HepG2 (cell line): ENCODE measurements around the gene SLC24A5. TPM values are rescaled to one million over a fixed set of nuclear protein-coding genes. Genes with fewer than 3 reads are reported as not detected.

Experiments
- ATAC-seq: fragments of 200-7000 bp; cut with Tn5 transposase; 3 replicates; pipeline ENCODE4 v1.9.1; 2020; ENCODE audit warnings: mild to moderate bottlenecking, moderate library complexity
- BruUV-seq: library from RNA; stranded (reverse); fragments of 400-500 nt; replicated peaks from 2 replicates; lab custom pipeline; 2021; lab: Mats Ljungman, UMichigan
- CTCF ChIA-PET: fragments of 300-600 bp; formaldehyde crosslinking; extraction: SDS; loops from one replicate; lab custom pipeline; 2021; ENCODE audit warnings: low total read pairs, inconsistent platforms, low intra/inter-chr PET ratio; lab: Yijun Ruan, JAX
- POLR2A ChIA-PET: fragments of 350-600 bp; sonication (Branson Sonifier 250); formaldehyde crosslinking; loops from one replicate; lab custom pipeline; 2020; ENCODE audit warnings: antibody characterized with exemption, inconsistent platforms; lab: Yijun Ruan, JAX
- DNase-seq: peaks from one replicate; pipeline ENCODE4 v3.0.0-alpha.2; 2015; ENCODE audit warnings: low spot score
- FAIRE-seq: peaks from 3 replicates; lab custom pipeline; 2011; peaks lifted over from hg19 to GRCh38; lab: Jason Lieb, UNC
- H2AFZ ChIP-seq: one replicate; pipeline ENCODE4 v1.6.1; 2011; ENCODE audit warnings: low read length, inconsistent platforms
- H3K27ac ChIP-seq: fragments of 300-600 bp; 3 replicates; pipeline ENCODE4 v1.8.0; 2011; ENCODE audit warnings: mixed run types, mild to moderate bottlenecking, mixed read lengths, low read length, inconsistent platforms; ENCODE audit not compliant: insufficient read depth; ENCODE audit errors: extremely low read length
- H3K27me3 ChIP-seq, 2 experiments: fragments of 200-600 bp in 1 of 2; 2 replicates in 1 of 2; 3 replicates in 1 of 2; pipeline versions ENCODE4 v1.6.0 to v1.8.0; 2011; ENCODE audit warnings: low read length in 2 of 2, mild to moderate bottlenecking in 2 of 2, moderate library complexity in 2 of 2, inconsistent platforms in 1 of 2; ENCODE audit not compliant: insufficient read depth in 2 of 2, control insufficient read depth in 1 of 2
- H3K36me3 ChIP-seq, 2 experiments: fragments of 200-600 bp in 1 of 2; replicated peaks in 1 of 2; 2 replicates in 1 of 2; 3 replicates in 1 of 2; pipeline versions ENCODE4 v1.5.1 to v1.8.0; 2011; ENCODE audit warnings: low read length in 2 of 2, inconsistent platforms in 1 of 2; ENCODE audit not compliant: insufficient read depth in 2 of 2, control insufficient read depth in 1 of 2
- H3K4me1 ChIP-seq: 2 replicates; pipeline ENCODE4 v1.5.1; 2012; ENCODE audit warnings: low read length, inconsistent platforms; ENCODE audit not compliant: insufficient read depth
- H3K4me2 ChIP-seq: 2 replicates; pipeline ENCODE4 v1.6.0; 2011; ENCODE audit warnings: low read depth, low read length, inconsistent platforms
- H3K4me3 ChIP-seq, 3 experiments: fragments of 200-600 bp in 1 of 3; sonication (generic), shearing (Covaris generic) in 1 of 3; replicated peaks in 1 of 3; 2 replicates each; pipeline ENCODE4 v1.5.1; 2011 to 2016; ENCODE audit warnings: low read length in 3 of 3, inconsistent platforms in 2 of 3, low read depth in 2 of 3, mild to moderate bottlenecking in 2 of 3, control low read depth in 1 of 3, mixed read lengths in 1 of 3; ENCODE audit not compliant: insufficient read depth in 1 of 3
- H3K79me2 ChIP-seq: one replicate; pipeline ENCODE4 v1.6.1; 2011; ENCODE audit warnings: low read length, inconsistent platforms; ENCODE audit not compliant: insufficient read depth
- H3K9ac ChIP-seq: 2 replicates; pipeline ENCODE4 v1.6.0; 2011; ENCODE audit warnings: mild to moderate bottlenecking, low read depth, low read length, inconsistent platforms; ENCODE audit not compliant: insufficient read depth
- H3K9me3 ChIP-seq: 2 replicates; pipeline ENCODE4 v1.5.1; 2012; ENCODE audit warnings: mild to moderate bottlenecking, low read length
- H4K20me1 ChIP-seq: 2 replicates; pipeline ENCODE4 v1.6.0; 2011; ENCODE audit warnings: inconsistent platforms, mild to moderate bottlenecking, low read length, moderate library complexity; ENCODE audit not compliant: insufficient read depth
- KIAA2018 ChIP-seq: sonication (generic); formaldehyde crosslinking; IDR thresholded peaks from 2 replicates; pipeline ENCODE4 v1.5.0; 2020; ENCODE audit warnings: mild to moderate bottlenecking, missing genetic modification reagents, borderline replicate concordance
- MEIS1 ChIP-seq: sonication (generic); formaldehyde crosslinking; IDR thresholded peaks from 2 replicates; pipeline ENCODE4 v1.9.0; 2021; ENCODE audit warnings: mild to moderate bottlenecking, missing genetic modification reagents, moderate library complexity, borderline replicate concordance
- NFYC ChIP-seq: IDR thresholded peaks from 2 replicates; pipeline ENCODE4 v1.6.1; 2016; ENCODE audit warnings: missing genetic modification reagents, missing compliant biosample characterization
- POLR2A ChIP-seq, 2 experiments: IDR thresholded peaks; 2 replicates each; pipeline ENCODE4 v1.6.1; 2011; ENCODE audit warnings: low read depth in 2 of 2, low read length in 2 of 2, mild to moderate bottlenecking in 1 of 2, moderate library complexity in 1 of 2; ENCODE audit not compliant: insufficient read depth in 1 of 2
- RAD51 ChIP-seq: fragments of 450-650 bp; IDR thresholded peaks from 2 replicates; pipeline ENCODE4 v1.6.1; 2016; ENCODE audit warnings: borderline replicate concordance
- RORA ChIP-seq: sonication (generic); formaldehyde crosslinking; IDR thresholded peaks from 2 replicates; pipeline ENCODE4 v1.5.0; 2020; ENCODE audit warnings: mild to moderate bottlenecking, missing genetic modification reagents, moderate library complexity
- USF2 ChIP-seq, 2 experiments: sonication (generic) in 1 of 2; formaldehyde crosslinking in 1 of 2; IDR thresholded peaks; 2 replicates each; pipeline versions ENCODE4 v1.5.1 to v1.6.1; 2011 to 2020; ENCODE audit warnings: borderline replicate concordance in 1 of 2, low read depth in 1 of 2, low read length in 1 of 2, mild to moderate bottlenecking in 1 of 2, missing genetic modification reagents in 1 of 2, moderate library complexity in 1 of 2
- ZBTB14 ChIP-seq: sonication (generic); formaldehyde crosslinking; IDR thresholded peaks from 2 replicates; pipeline ENCODE4 v1.4.0; 2020; ENCODE audit warnings: missing genetic modification reagents
- ZEB1 ChIP-seq: IDR thresholded peaks from 2 replicates; pipeline ENCODE4 v1.6.1; 2012; ENCODE audit warnings: mild to moderate bottlenecking, low read depth, inconsistent platforms; ENCODE audit not compliant: insufficient replicate concordance
- ZNF282 ChIP-seq: fragments of 450-650 bp; IDR thresholded peaks from 2 replicates; pipeline ENCODE4 v1.6.1; 2018; ENCODE audit not compliant: partially characterized antibody
- ZNF430 ChIP-seq: sonication (generic); formaldehyde crosslinking; IDR thresholded peaks from 2 replicates; pipeline ENCODE4 v1.9.0; 2021; ENCODE audit warnings: mild to moderate bottlenecking, missing genetic modification reagents
- ZNF780A ChIP-seq: sonication (generic); formaldehyde crosslinking; IDR thresholded peaks from 2 replicates; pipeline ENCODE4 v1.8.0; 2022; ENCODE audit warnings: mild to moderate bottlenecking, missing genetic modification reagents, moderate library complexity
- WGBS: methylation state at CpG from one replicate; pipeline ENCODE4 v1.1.6; 2017; ENCODE audit warnings: low lambda C conversion rate; 5-methylcytosine and 5-hydroxymethylcytosine counted together
- in situ Hi-C: cut with HindIII; loops from 2 replicates; pipeline ENCODE4 v1.10.0; 2017; ENCODE audit warnings: low pct_unique_long_range_greater_than_20kb; ENCODE audit not compliant: extremely low pct_ligation_motif_present
- intact Hi-C: fragments of 100-400 bp; cut with micrococcal nuclease; formaldehyde crosslinking; loops from one replicate; pipeline ENCODE4 v1.10.0; 2022; ENCODE audit not compliant: unreplicated experiment
- polyA plus RNA-seq, 8 experiments: library from polyadenylated mRNA; depleted of rRNA in 3 of 8; stranded (reverse) in 7 of 8; unstranded in 1 of 8; fragments of >200 nt; fragmentation: Illumina TruSeq in 4 of 8; extraction: Trizol in 4 of 8; gene quantifications; 2 replicates each; pipeline versions ENCODE4 v1.2.1 to v1.2.3, GENCODE V29; 2011 to 2016; ENCODE audit warnings: low read depth in 4 of 8, missing spikeins in 1 of 8, mixed read lengths in 1 of 8; ENCODE audit not compliant: insufficient read depth in 1 of 8
- total RNA-seq, 5 experiments: library from RNA; depleted of rRNA; stranded (reverse); fragments of >200 nt; fragmentation: Illumina TruSeq; extraction: Trizol; gene quantifications; 2 replicates each; pipeline ENCODE4 v1.2.3, GENCODE V29; 2016; ENCODE audit warnings: low read depth in 1 of 5

SLC24A5 gene
- total and polyA plus RNA-seq, 2 of the 13 experiments (the other 11 are each of a cell fraction or from before 2014, with no cell fraction given) = not detected

- Histone ChIP-seq H3K27ac (no peak overlapping the region), H3K9ac (no peak overlapping the region), H2AFZ (no peak overlapping the region), H3K9me3 (no peaks in the 10 kb centered on the region), H3K4me3 (no peak overlapping the region), H3K36me3 (no peaks in the 10 kb centered on the region), H3K4me2 (no peak overlapping the region), H3K79me2 (no peaks in the 10 kb centered on the region), H3K27me3 (no peaks in the 10 kb centered on the region), H3K4me1 (no peaks in the 10 kb centered on the region), H4K20me1 (no peaks in the 10 kb centered on the region)
- in situ Hi-C loops (no loop called here), intact Hi-C loops (no loop called here)
- DNase-seq (no peak), ATAC-seq (no peak), FAIRE-seq (no peak)
- WGBS = 3% methylated on average over 2 of the region's 2 CpGs
- ChIA-PET CTCF (no interaction called here), POLR2A (no interaction called here)
- BruUV-seq = no TSS peak
- TF ChIP-seq ZNF282 (no peak), POLR2A (IDR thresholded peaks at IDR 0.05; ENCODE audit: insufficient read depth in 1 of 2, low read depth in 2 of 2, low read length in 2 of 2) (no peak), ZNF430 (CRISPR knock-in tag) (no peak), RORA (no peak), RAD51 (peak; percentile 66; the same call in 1 of the 2 replicates), NFYC (CRISPR knock-in tag) (no peak), MEIS1 (CRISPR knock-in tag) (no peak), KIAA2018 (CRISPR knock-in tag) (no peak), ZBTB14 (CRISPR knock-in tag) (no peak), ZEB1 (no peak), ZNF780A (CRISPR knock-in tag) (no peak), USF2 (IDR thresholded peaks at IDR 0.05; ENCODE audit: low read depth, low read length) (0 out of 2 replicates have a peak, but pooled peaks have one; percentile 3), USF2 (CRISPR knock-in tag; IDR thresholded peaks at IDR 0.05; ENCODE audit: borderline replicate concordance) (no peak)
Measured at GRCh38 chr15:48097264-48097663, 23.5 kb upstream of the SLC24A5 start.
